ENCODE measurements around the gene RUVBL1. TPM values are rescaled to one million over a fixed set of nuclear protein-coding genes. Genes with fewer than 3 reads are reported as not detected.

The RUVBL1 gene
- total and polyA plus RNA-seq, 10 of the 15 experiments (the other 5 are each of a cell fraction or from before 2014, with no cell fraction given) = 15.2 to 142 (median 84.2) TPM

GRCh38 chr3:128123538-128124368 is at the start of gene RUVBL1 (continued):
- TF ChIP-seq HDAC2 (IDR thresholded peaks at IDR 0.05) (no peak), MAX (IDR thresholded peaks at IDR 0.05; ENCODE audit: low read depth, low read length) (peak; percentile 87; the same call in 1 of the 2 replicates), JUND (IDR thresholded peaks at IDR 0.05; ENCODE audit: low read depth, low read length) (0 out of 2 replicates have a peak, but pooled peaks have one; percentile 30), POLR2AphosphoS2 (IDR thresholded peaks at IDR 0.05; ENCODE audit: low read depth, low read length) (peak; percentile 56; the same call in 1 of the 2 replicates), ZNF592 (IDR thresholded peaks at IDR 0.05) (no peak), EP300 (IDR thresholded peaks at IDR 0.05; ENCODE audit: borderline replicate concordance in 1 of 2, control insufficient read depth in 1 of 2, low read depth in 2 of 2, low read length in 2 of 2) (peak in 1 of 2 experiments; percentile 40; a peak in 1 of 4 replicates), CEBPZ (IDR thresholded peaks at IDR 0.05; ENCODE audit: low read depth, low read length) (peak; percentile 53; the same call in 1 of the 2 replicates), PBX3 (IDR thresholded peaks at IDR 0.05; ENCODE audit: insufficient replicate concordance, low read depth, low read length) (peak; percentile 99), CREM (IDR thresholded peaks at IDR 0.05; ENCODE audit: low read depth) (peak; percentile 87), SPI1 (IDR thresholded peaks at IDR 0.05; ENCODE audit: borderline replicate concordance, insufficient read depth, low read depth, low read length) (peak; percentile 34; the same call in 1 of the 2 replicates), NBN (IDR thresholded peaks at IDR 0.05) (peak; percentile 88), ZBTB11 (CRISPR knock-in tag; IDR thresholded peaks at IDR 0.05) (peak; percentile 90)
